OCI-LY1 (cell line): Measurements from ENCODE around the gene ANKRD11.

Experiments
- CTCF ChIP-seq: fragments of 200-600 bp; sonication (generic), shearing (Covaris generic); IDR thresholded peaks from 2 replicates; pipeline ENCODE4 v1.5.1; 2017; ENCODE audit warnings: mild to moderate bottlenecking, antibody characterized with exemption, low read length, moderate library complexity, mixed read lengths
- EZH2 ChIP-seq: fragments of 200-600 bp; sonication (generic), shearing (Covaris generic); IDR thresholded peaks from 2 replicates; pipeline ENCODE4 v1.8.0; 2017; ENCODE audit warnings: borderline replicate concordance, mixed run types, mild to moderate bottlenecking, antibody characterized with exemption, low read length, moderate library complexity, mixed read lengths

GRCh38 chr16:89437251-89437987 is 52.9 kb downstream of the ANKRD11 start:
- no peak for TF ChIP-seq CTCF
- no peak for TF ChIP-seq EZH2
